NAMALWA (cell line): Measurements from ENCODE around the gene ZNF658.
A peak's percentile ranks its signal among the peaks of the same experiment; 100 is the strongest.
"Not testable (repeated sequence)": the region's sequence is repeated elsewhere in the genome, so short reads cannot be mapped to it uniquely, and the experiment has no call there.

Source experiments
- DNase-seq: peaks from one replicate; pipeline ENCODE4 v3.0.0-alpha.2; 2015; ENCODE audit warnings: low spot score

The ZNF658 gene

GRCh38 chr9:66900490-66901131 lies at the start of gene ZNF658:
Gene ZNF658 (plus strand): TSS chr9:66900725. CDS start chr9:66903562, 2,837 bp downstream.
- peak; percentile 74 for DNase-seq

DNA sequence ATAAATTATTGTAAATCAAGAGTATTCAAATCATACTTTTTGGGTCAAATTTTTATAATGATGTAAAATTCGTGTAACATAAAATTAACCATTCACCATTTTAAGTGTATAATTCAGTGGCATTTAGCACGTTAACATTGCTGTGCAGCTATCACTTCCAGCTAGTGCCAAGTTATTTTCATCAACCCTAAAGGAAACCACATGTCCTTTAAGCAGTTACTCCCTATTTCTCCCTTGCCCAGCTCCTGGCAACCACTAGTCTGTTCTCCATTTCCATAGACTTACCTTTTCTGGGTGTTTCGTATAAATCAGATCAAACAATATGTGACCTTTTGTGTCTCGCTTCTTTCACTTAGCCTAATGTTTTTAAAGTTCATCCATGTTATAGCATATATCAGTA lies 38.8 kb upstream of the ZNF658 start:
- DNase-seq, result not testable (repeated sequence)

GRCh38 chr9:66868660-66869059 lies 31.9 kb upstream of the ZNF658 start:
- DNase-seq, result not testable (repeated sequence)

GRCh38 chr9:66880605-66881004 lies 19.9 kb upstream of the ZNF658 start:
- not testable (repeated sequence) for DNase-seq

DNA sequence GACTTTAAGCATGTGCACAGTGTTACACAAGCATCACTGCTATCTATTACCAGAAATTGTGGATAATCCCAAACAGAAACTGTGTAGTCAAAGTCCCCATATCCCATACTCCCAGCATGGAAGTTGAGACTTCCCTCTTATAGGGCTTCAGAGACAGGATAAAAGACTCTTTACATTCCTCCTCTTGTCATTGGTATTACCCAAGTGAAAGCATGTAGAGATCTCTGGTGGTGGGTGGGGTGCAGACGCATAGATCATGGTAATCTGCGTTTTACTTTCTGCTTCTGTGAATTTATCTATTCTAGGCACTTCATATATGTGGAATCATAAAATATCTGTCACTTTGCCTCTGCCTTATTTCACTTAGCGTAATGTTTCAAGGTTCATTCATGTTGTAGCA lies 18.7 kb upstream of the ZNF658 start:
- not testable (repeated sequence) for DNase-seq

DNA sequence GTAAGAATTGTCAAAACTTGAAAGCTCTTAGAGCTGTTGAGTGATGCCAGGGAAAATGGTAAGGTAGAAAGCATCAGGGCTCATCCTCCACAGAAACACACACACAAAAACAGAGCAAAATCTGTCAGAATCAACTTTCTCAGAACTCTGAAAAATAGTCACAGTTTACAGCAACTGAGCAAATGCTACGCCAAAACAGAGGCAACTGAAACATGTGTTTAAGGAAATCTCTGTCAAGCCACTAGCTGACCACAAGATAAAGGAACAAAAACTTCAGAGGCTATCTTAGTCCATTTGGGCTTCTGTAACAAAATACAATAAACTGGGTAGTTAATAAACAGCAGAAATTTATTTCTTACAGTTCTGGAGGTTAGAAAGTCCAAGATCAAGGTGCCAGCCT lies 10.2 kb upstream of the ZNF658 start:
- DNase-seq, result not testable (repeated sequence)

DNA sequence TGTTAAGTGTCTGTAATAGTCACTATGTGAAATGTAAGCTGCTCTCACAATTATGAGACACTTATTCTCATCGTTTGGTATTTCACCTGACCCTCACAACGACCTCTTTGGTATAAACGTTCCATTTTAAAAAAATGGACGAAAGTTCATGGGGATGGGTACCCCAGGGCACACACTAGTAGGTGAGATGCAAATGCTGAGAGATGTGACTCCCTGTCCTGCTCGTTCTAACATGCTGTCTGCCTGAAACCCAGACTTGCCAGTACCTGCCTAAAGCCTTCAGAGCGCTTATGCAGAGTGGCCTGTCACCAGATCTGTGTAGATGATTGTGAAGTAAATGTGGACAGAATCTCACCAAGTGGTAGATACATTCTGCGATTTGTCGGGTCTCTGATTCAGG lies 616 bp downstream of the ZNF658 start:
- peak; percentile 11 for DNase-seq

- not testable (repeated sequence) for DNase-seq
Measured at GRCh38 chr9:66909560-66909959, 9.0 kb downstream of the ZNF658 start.

DNA sequence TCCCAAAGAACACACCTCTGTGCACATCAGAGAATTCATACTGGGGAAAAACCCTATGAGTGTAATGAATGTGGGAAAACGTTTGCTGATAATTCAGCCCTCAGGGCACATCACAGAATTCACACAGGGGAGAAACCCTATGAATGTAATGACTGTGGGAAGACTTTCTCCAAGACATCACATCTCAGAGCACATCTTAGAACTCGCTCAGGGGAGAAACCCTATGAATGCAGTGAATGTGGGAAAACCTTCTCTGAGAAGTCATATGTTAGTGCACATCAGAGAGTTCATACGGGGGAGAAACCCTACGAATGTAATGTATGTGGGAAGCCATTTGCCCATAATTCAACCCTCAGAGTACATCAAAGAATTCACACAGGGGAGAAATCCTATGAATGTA lies 19.5 kb downstream of the ZNF658 start:
- not testable (repeated sequence) for DNase-seq

DNA sequence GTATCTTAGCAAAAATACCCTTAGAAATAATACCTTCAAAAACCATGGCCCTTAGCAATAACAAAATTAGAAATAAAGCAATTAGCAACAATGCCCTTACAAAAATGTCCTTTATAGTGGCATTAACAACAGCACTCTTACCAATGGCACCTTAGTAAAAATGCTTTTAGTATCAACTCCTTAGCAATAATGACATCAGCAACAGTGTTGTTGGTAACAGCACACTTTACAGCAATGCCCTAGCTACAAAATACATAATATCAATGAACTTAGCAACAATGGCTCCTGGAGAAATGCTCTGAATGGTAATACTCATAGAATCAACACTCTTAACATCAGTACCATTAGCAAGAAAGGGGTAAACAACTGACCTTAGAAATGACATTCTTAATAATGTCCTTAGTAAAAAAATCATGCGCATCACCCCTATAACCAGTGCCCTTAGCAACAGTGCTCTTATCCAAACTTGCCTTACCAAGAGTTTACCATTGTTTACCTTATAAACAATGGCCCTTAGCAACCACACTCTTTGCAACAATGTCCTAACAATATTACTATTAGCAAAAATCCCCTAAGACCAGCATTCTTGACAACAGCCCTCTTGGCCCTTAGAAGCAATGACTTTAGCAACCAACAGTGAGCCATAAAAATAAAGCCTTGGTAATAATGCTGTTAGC lies 35.8 kb downstream of the ZNF658 start:
- not testable (repeated sequence) for DNase-seq

DNA sequence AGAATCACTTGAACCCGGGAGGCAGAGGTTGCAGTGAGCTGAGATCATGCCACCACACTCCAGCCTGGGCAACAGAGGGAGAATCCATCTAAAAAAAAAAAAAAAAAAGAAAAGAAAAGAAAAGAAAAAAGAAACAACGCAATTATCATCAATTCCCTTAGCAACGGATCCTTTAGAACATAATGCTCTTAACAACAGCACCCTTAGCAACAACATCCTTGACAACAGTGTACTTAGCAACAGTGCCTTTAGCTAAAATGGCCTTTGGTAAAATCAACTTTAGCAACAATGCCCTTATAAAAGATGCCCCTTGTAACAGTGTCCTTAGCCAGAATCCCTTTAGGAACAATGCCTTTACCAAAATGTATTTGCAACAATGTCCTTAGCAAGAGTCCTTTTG lies 37.1 kb downstream of the ZNF658 start:
- not testable (repeated sequence) for DNase-seq

- DNase-seq, result not testable (repeated sequence)
Measured at GRCh38 chr9:66938322-66938721, 37.8 kb downstream of the ZNF658 start.

GRCh38 chr9:66939878-66940830 lies 39.6 kb downstream of the ZNF658 start:
- DNase-seq, result not testable (repeated sequence)

DNA sequence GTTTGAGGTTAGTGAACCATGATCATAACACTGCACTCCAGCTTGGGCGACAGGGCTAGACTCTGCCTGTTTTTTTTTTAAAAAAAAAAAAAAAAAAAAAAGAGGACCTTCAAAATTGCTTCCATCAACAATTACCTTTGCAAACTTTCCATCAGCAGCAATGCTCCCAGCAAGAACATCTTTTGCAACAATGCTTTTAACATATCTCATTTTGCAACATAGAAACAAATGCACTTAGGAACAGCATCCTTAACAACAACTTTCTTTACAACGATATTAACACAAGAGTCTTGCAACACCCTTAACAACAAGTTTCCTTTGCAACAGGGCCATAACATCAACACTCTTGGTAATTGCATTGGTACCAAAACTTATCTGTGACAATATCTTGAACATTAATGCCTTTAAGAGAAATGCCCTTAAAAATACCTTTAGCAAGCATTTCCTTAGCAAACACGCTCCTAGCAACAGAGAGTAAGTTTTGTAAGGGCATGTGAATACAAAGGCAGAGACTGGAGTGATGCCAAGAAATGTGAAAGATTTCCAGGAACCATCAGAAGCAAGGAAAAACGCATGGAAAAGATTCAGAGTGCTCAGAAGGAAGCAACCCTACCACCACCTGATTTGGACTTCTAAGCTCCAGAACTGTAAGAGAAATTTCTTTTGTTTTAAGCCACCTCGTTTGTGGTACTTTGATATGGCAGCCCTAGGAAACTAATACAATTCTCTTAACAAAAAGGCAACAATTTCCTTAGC lies 42.1 kb downstream of the ZNF658 start:
- not testable (repeated sequence) for DNase-seq

GRCh38 chr9:66952576-66952975 lies 52.1 kb downstream of the ZNF658 start:
- DNase-seq, result not testable (repeated sequence)
